Limb (tissue), 2 donors: ENCODE results near the gene GABBR2.

ENCODE experiments used
- DNase-seq, 2 donors: peaks; one replicate each; pipeline ENCODE4 v3.0.0-alpha.2; 2016; ENCODE audit errors: extremely low spot score in 2 of 2

GABBR2 gene

GRCh38 chr9:98708933-98709911, at the start of gene GABBR2:
TSS of gene GABBR2 (minus strand) at chr9:98708935. CDS start at chr9:98708737, 198 bp downstream.
- DNase-seq: peak in 1 of 2 donors; percentile 62

GRCh38 chr9:98755006-98755618, 46.4 kb upstream of the GABBR2 start:
- no peak for DNase-seq

GRCh38 chr9:98751210-98751609, 42.5 kb upstream of the GABBR2 start:
- DNase-seq: no peak

- DNase-seq: no peak
Measured at GRCh38 chr9:98750364-98751060, 41.8 kb upstream of the GABBR2 start.

- DNase-seq: no peak
Measured at GRCh38 chr9:98747476-98747875, 38.7 kb upstream of the GABBR2 start.

GRCh38 chr9:98745470-98745869, 36.7 kb upstream of the GABBR2 start:
- DNase-seq: no peak

- no peak for DNase-seq
Measured at GRCh38 chr9:98743818-98744611, 35.3 kb upstream of the GABBR2 start.

- no peak for DNase-seq
Measured at GRCh38 chr9:98743329-98743728, 34.6 kb upstream of the GABBR2 start.

GRCh38 chr9:98742325-98743280, 33.9 kb upstream of the GABBR2 start:
- DNase-seq: no peak

- no peak for DNase-seq
Measured at GRCh38 chr9:98740226-98740881, 31.6 kb upstream of the GABBR2 start.

GRCh38 chr9:98738741-98739140, 30.0 kb upstream of the GABBR2 start:
- DNase-seq: no peak

- no peak for DNase-seq
Measured at GRCh38 chr9:98736226-98736625, 27.5 kb upstream of the GABBR2 start.

- no peak for DNase-seq
Measured at GRCh38 chr9:98732801-98733200, 24.1 kb upstream of the GABBR2 start.

- DNase-seq: no peak
Measured at GRCh38 chr9:98732091-98732490, 23.4 kb upstream of the GABBR2 start.

GRCh38 chr9:98730871-98731270, 22.1 kb upstream of the GABBR2 start:
- DNase-seq: peak in 1 of 2 donors; percentile 3

- no peak for DNase-seq
Measured at GRCh38 chr9:98728500-98728899, 19.8 kb upstream of the GABBR2 start.

- DNase-seq: no peak
Measured at GRCh38 chr9:98727428-98727827, 18.7 kb upstream of the GABBR2 start.

GRCh38 chr9:98726735-98727134, 18.0 kb upstream of the GABBR2 start:
- DNase-seq: no peak

- DNase-seq: no peak
Measured at GRCh38 chr9:98724810-98725530, 16.2 kb upstream of the GABBR2 start.
